H1 (cell line): ENCODE data around the gene MACROD2. TPM values are rescaled to one million over a fixed set of nuclear protein-coding genes. Genes with fewer than 3 reads are reported as not detected.

Experiments used
- CTCF ChIA-PET: fragments of 300-600 bp; sonication (Branson Sonifier 250); formaldehyde crosslinking; loops from one replicate; lab custom pipeline; 2021; ENCODE audit not compliant: partially characterized antibody; lab: Charles Lee
- POLR2A ChIA-PET: fragments of 300-600 bp; sonication (Branson Sonifier 250); formaldehyde crosslinking; loops from one replicate; lab custom pipeline; 2021; ENCODE audit warnings: inconsistent platforms; ENCODE audit not compliant: partially characterized antibody; lab: Charles Lee
- DNase-seq, 2 experiments: peaks; one replicate each; pipeline versions ENCODE4 v3.0.0 to v3.0.0-alpha.2; 2010 to 2022; ENCODE audit warnings: low spot score in 2 of 2, low read depth in 1 of 2, mixed read lengths in 1 of 2
- FAIRE-seq: peaks from 2 replicates; lab custom pipeline; 2011; peaks lifted over from hg19 to GRCh38; lab: Jason Lieb, UNC
- H2AFZ ChIP-seq: 2 replicates; pipeline ENCODE4 v1.8.1; 2012; ENCODE audit warnings: low read length, inconsistent platforms
- H2AK5ac ChIP-seq: 2 replicates; pipeline ENCODE4 v1.6.1; 2013; ENCODE audit warnings: low read depth, low read length
- H2BK120ac ChIP-seq: replicated peaks from 2 replicates; pipeline ENCODE3; 2013; ENCODE audit warnings: low read depth, low read length, inconsistent platforms
- H2BK12ac ChIP-seq: 2 replicates; pipeline ENCODE4 v1.6.1; 2013; ENCODE audit warnings: low read depth, low read length
- H2BK15ac ChIP-seq: 2 replicates; pipeline ENCODE4 v1.6.1; 2013; ENCODE audit warnings: low read length
- H2BK20ac ChIP-seq: 2 replicates; pipeline ENCODE4 v1.6.1; 2013; ENCODE audit warnings: low read length
- H2BK5ac ChIP-seq: 2 replicates; pipeline ENCODE4 v1.6.1; 2013; ENCODE audit warnings: low read depth, low read length
- H3K14ac ChIP-seq: 2 replicates; pipeline ENCODE4 v1.6.1; 2013; ENCODE audit warnings: inconsistent platforms; ENCODE audit not compliant: insufficient read length
- H3K18ac ChIP-seq: 2 replicates; pipeline ENCODE4 v1.6.1; 2013; ENCODE audit warnings: low read length; ENCODE audit errors: extremely low read depth
- H3K23ac ChIP-seq: 2 replicates; pipeline ENCODE4 v1.6.1; 2013; ENCODE audit warnings: inconsistent platforms; ENCODE audit not compliant: insufficient read length
- H3K23me2 ChIP-seq: 2 replicates; pipeline ENCODE4 v1.6.1; 2013; ENCODE audit warnings: low read depth, low read length
- H3K27ac ChIP-seq: 2 replicates; pipeline ENCODE4 v1.6.1; 2011; ENCODE audit warnings: low read depth, low read length, inconsistent platforms
- H3K27me3 ChIP-seq, 4 experiments: replicated peaks in 1 of 4; 1 replicate in 1 of 4; 2 replicates in 3 of 4; pipeline versions ENCODE4 v1.6.1 to v1.8.1; 2011 to 2013; ENCODE audit warnings: low read length in 3 of 4, mild to moderate bottlenecking in 3 of 4, inconsistent platforms in 2 of 4, mixed read lengths in 2 of 4, moderate library complexity in 1 of 4; ENCODE audit not compliant: control insufficient read depth in 3 of 4, insufficient read depth in 3 of 4; ENCODE audit errors: extremely low read depth in 1 of 4
- H3K36me3 ChIP-seq, 4 experiments: 2 replicates each; pipeline versions ENCODE4 v1.6.1 to v1.8.1; 2011 to 2013; ENCODE audit warnings: mild to moderate bottlenecking in 4 of 4, low read length in 3 of 4, moderate library complexity in 2 of 4, control low read depth in 1 of 4, inconsistent platforms in 1 of 4; ENCODE audit not compliant: insufficient read depth in 4 of 4, control insufficient read depth in 2 of 4
- H3K4ac ChIP-seq: replicated peaks from 2 replicates; pipeline ENCODE3; 2013; ENCODE audit warnings: low read length, low read depth, mixed read lengths, inconsistent platforms; ENCODE audit not compliant: insufficient read length
- H3K4me1 ChIP-seq, 4 experiments: replicated peaks in 1 of 4; 1 replicate in 1 of 4; 2 replicates in 3 of 4; pipeline versions ENCODE4 v1.6.1 to v1.8.1; 2011 to 2013; ENCODE audit warnings: low read length in 3 of 4, inconsistent platforms in 2 of 4, mixed read lengths in 1 of 4; ENCODE audit not compliant: insufficient read depth in 4 of 4, control insufficient read depth in 3 of 4
- H3K4me2 ChIP-seq, 2 experiments: 2 replicates each; pipeline versions ENCODE4 v1.6.1 to v1.8.1; 2011 to 2013; ENCODE audit warnings: low read depth in 2 of 2, low read length in 2 of 2, control low read depth in 1 of 2, inconsistent platforms in 1 of 2, mild to moderate bottlenecking in 1 of 2; ENCODE audit not compliant: insufficient read depth in 1 of 2
- H3K4me3 ChIP-seq, 4 experiments: fragments of 200-600, 300-600 bp in 1 of 4; sonication (generic), shearing (Covaris generic), sonication (Bioruptor Twin) in 1 of 4; 2 replicates each; pipeline versions ENCODE4 v1.5.1 to v1.8.1; 2011 to 2016; ENCODE audit warnings: low read length in 4 of 4, low read depth in 3 of 4, control low read depth in 2 of 4, inconsistent platforms in 2 of 4, mild to moderate bottlenecking in 2 of 4, mixed read lengths in 1 of 4, moderate library complexity in 1 of 4; ENCODE audit not compliant: insufficient read depth in 2 of 4; ENCODE audit errors: extremely low read depth in 1 of 4
- H3K56ac ChIP-seq: replicated peaks from 2 replicates; pipeline ENCODE3; 2013; ENCODE audit warnings: low read depth, mild to moderate bottlenecking, mixed read lengths, low read length, inconsistent platforms; ENCODE audit not compliant: insufficient read length
- H3K79me1 ChIP-seq: 2 replicates; pipeline ENCODE4 v1.6.1; 2013; ENCODE audit warnings: low read depth, low read length, control low read depth
- H3K79me2 ChIP-seq, 2 experiments: 2 replicates each; pipeline versions ENCODE4 v1.6.1 to v1.8.1; 2012 to 2013; ENCODE audit warnings: low read length in 2 of 2, mild to moderate bottlenecking in 2 of 2, inconsistent platforms in 1 of 2; ENCODE audit not compliant: insufficient read depth in 2 of 2, control insufficient read depth in 1 of 2
- H3K9ac ChIP-seq, 4 experiments: replicated peaks in 1 of 4; 1 replicate in 1 of 4; 2 replicates in 3 of 4; pipeline versions ENCODE4 v1.6.1 to v1.8.1; 2011 to 2013; ENCODE audit warnings: low read depth in 3 of 4, low read length in 3 of 4, control low read depth in 2 of 4, mild to moderate bottlenecking in 2 of 4, moderate library complexity in 2 of 4, inconsistent platforms in 1 of 4; ENCODE audit errors: extremely low read depth in 1 of 4
- H3K9me3 ChIP-seq, 2 experiments: 2 replicates each; pipeline versions ENCODE4 v1.6.1 to v1.8.1; 2012 to 2013; ENCODE audit warnings: mild to moderate bottlenecking in 2 of 2, moderate library complexity in 2 of 2, control low read depth in 1 of 2, inconsistent platforms in 1 of 2, low read depth in 1 of 2, low read length in 1 of 2, mixed read lengths in 1 of 2; ENCODE audit not compliant: insufficient read depth in 2 of 2
- H4K20me1 ChIP-seq, 2 experiments: replicated peaks in 1 of 2; 2 replicates each; pipeline versions ENCODE3 to v1.8.1; 2011 to 2013; ENCODE audit warnings: inconsistent platforms in 2 of 2, low read length in 2 of 2, mild to moderate bottlenecking in 1 of 2; ENCODE audit not compliant: insufficient read depth in 2 of 2, control insufficient read depth in 1 of 2
- H4K5ac ChIP-seq: 2 replicates; pipeline ENCODE4 v1.6.1; 2013; ENCODE audit warnings: low read length, low read depth, mixed read lengths, inconsistent platforms; ENCODE audit not compliant: insufficient read length
- H4K8ac ChIP-seq: 2 replicates; pipeline ENCODE4 v1.8.0; 2013; ENCODE audit warnings: mild to moderate bottlenecking, moderate library complexity, low read length, inconsistent platforms; ENCODE audit not compliant: insufficient read depth; ENCODE audit errors: extremely low read depth
- H4K91ac ChIP-seq: replicated peaks from 2 replicates; pipeline ENCODE3; 2013; ENCODE audit warnings: low read length, mixed read lengths, inconsistent platforms; ENCODE audit not compliant: insufficient read length
- HDAC2 ChIP-seq, 2 experiments: fragments of 300-600 bp in 1 of 2; sonication (generic) in 1 of 2; IDR thresholded peaks; 2 replicates each; pipeline ENCODE4 v1.6.1; 2011 to 2012; ENCODE audit warnings: low read depth in 2 of 2, low read length in 2 of 2, mild to moderate bottlenecking in 2 of 2, moderate library complexity in 2 of 2, borderline replicate concordance in 1 of 2, inconsistent platforms in 1 of 2
- RFX5 ChIP-seq: IDR thresholded peaks from 2 replicates; pipeline ENCODE4 v1.6.1; 2011; ENCODE audit warnings: low read depth, low read length, improper control_type of control experiment, borderline replicate concordance
- SIN3A ChIP-seq, 2 experiments: IDR thresholded peaks in 1 of 2; conservative IDR thresholded peaks in 1 of 2; 2 replicates each; pipeline ENCODE4 v1.6.1; 2011 to 2012; ENCODE audit warnings: low read length in 2 of 2, improper control_type of control experiment in 1 of 2, low read depth in 1 of 2, mild to moderate bottlenecking in 1 of 2
- WGBS, 2 experiments: shearing (Covaris generic) in 1 of 2; methylation state at CpG; one replicate each; pipeline versions ENCODE4 v1.1.6 to v1.1.7; 2013 to 2015; ENCODE audit warnings: low lambda C conversion rate in 2 of 2, mixed read lengths in 2 of 2, inconsistent platforms in 1 of 2, low coverage in 1 of 2, missing lambda C conversion rate in 1 of 2; ENCODE audit not compliant: insufficient replicate concordance in 2 of 2, insufficient coverage in 1 of 2, insufficient read length in 1 of 2; ENCODE audit errors: extremely low coverage in 1 of 2, missing lambda C conversion rate in 1 of 2; 5-methylcytosine and 5-hydroxymethylcytosine counted together
- polyA plus RNA-seq, 7 experiments: library from polyadenylated mRNA; depleted of rRNA in 3 of 7; stranded (reverse) in 5 of 7; unstranded in 2 of 7; fragments of >200 nt in 5 of 7; fragments of 200-250 nt in 2 of 7; gene quantifications; 1 replicate in 5 of 7; 2 replicates in 1 of 7; 4 replicates in 1 of 7; pipeline versions ENCODE4 v1.2.1 to v1.2.3, GENCODE V29; 2011 to 2013; ENCODE audit warnings: missing spikeins in 2 of 7, mixed read lengths in 2 of 7
- total RNA-seq: library from RNA; stranded (reverse); fragmentation: NEBNext Ultra II Directional; extraction: Animal tissue kit (Norgen Biotek cat#: 25700); gene quantifications from 2 replicates; pipeline ENCODE4 v1.2.1, GENCODE V29; 2021

MACROD2 gene
- total and polyA plus RNA-seq, 2 of the 8 experiments (the other 6 are each of a cell fraction or from before 2014, with no cell fraction given), result 0.70 to 3.9 TPM

GRCh38 chr20:14319704-14320103 lies 324.4 kb downstream of the MACROD2 start:
- Histone ChIP-seq H3K9ac (no peak overlapping the region), H4K20me1 (no peaks in the 10 kb centered on the region), H3K14ac (no peak overlapping the region), H3K23me2 (no peaks in the 10 kb centered on the region)
- no peak for DNase-seq
- TF ChIP-seq RFX5, result no peak
- no peak for TF ChIP-seq SIN3A (conservative IDR thresholded peaks at IDR 0.05 in 1 of 2, IDR thresholded peaks at IDR 0.05 in 1 of 2; ENCODE audit: low read depth in 1 of 2, low read length in 2 of 2)
- no peak for TF ChIP-seq HDAC2 (IDR thresholded peaks at IDR 0.05; ENCODE audit: borderline replicate concordance in 1 of 2, low read depth in 2 of 2, low read length in 2 of 2)
- TF ChIP-seq, all 59 proteins: peak for 0
- Histone ChIP-seq H4K8ac (no peak overlapping the region), H3K27ac (no peak overlapping the region), H2AK5ac (no peak overlapping the region), H3K18ac (no peak overlapping the region), H3K79me1 (no peaks in the 10 kb centered on the region), H3K4ac (no peak overlapping the region), H3K36me3 (no peaks in the 10 kb centered on the region), H3K4me3 (no peak overlapping the region), H3K9me3 (no peaks in the 10 kb centered on the region), H4K5ac (no peak overlapping the region), H4K91ac (no peak overlapping the region), H3K27me3 (no peaks in the 10 kb centered on the region), H3K4me2 (no peak overlapping the region), H3K23ac (no peak overlapping the region), H2BK20ac (no peak overlapping the region), H2BK5ac (no peak overlapping the region), H2AFZ (no peak overlapping the region), H2BK15ac (no peak overlapping the region), H3K79me2 (no peaks in the 10 kb centered on the region), H2BK12ac (no peak overlapping the region), H2BK120ac (no peak overlapping the region), H3K56ac (no peak overlapping the region), H3K4me1 (no peaks in the 10 kb centered on the region)
- CTCF ChIA-PET, result no interaction called here
- no peak for FAIRE-seq
- POLR2A ChIA-PET, result interaction anchor here (1.3 kb wide), 1 partner anchor 9 kb away, joined by 3 read pairs; no protein-coding TSS in a partner anchor
- WGBS, 2 experiments, result 90% methylated on average over 1 of the region's 1 CpG; no CpG with 5 or more reads in 1 of the 2 experiments
